Neural cell (in vitro differentiated cells): ENCODE measurements around the gene MOGAT1. TPM values are rescaled to one million over a fixed set of nuclear protein-coding genes. Genes with fewer than 3 reads are reported as not detected.

Experiments
- H2AFZ ChIP-seq: fragments of 200-600, 300-800 bp; sonication (generic), shearing (Covaris generic); 2 replicates; pipeline ENCODE4 v1.6.0; 2014; ENCODE audit warnings: low read depth, mild to moderate bottlenecking, antibody characterized with exemption, low read length, moderate library complexity
- H3F3A ChIP-seq: fragments of 200-600 bp; shearing (Covaris generic); 2 replicates; pipeline ENCODE4 v1.6.1; 2016; ENCODE audit warnings: mild to moderate bottlenecking, moderate library complexity, mixed read lengths, antibody characterized with exemption, low read length; ENCODE audit not compliant: insufficient read depth, poor library complexity, severe bottlenecking
- H3K27ac ChIP-seq: fragments of 200-600, 300-800 bp; sonication (generic), shearing (Covaris generic); 2 replicates; pipeline ENCODE4 v1.5.1; 2014; ENCODE audit warnings: mild to moderate bottlenecking, low read length, moderate library complexity
- H3K27me3 ChIP-seq: fragments of 300-800, 200-600 bp; sonication (generic), shearing (Covaris generic); 2 replicates; pipeline ENCODE4 v1.6.0; 2014; ENCODE audit warnings: mild to moderate bottlenecking, low read depth, low read length, moderate library complexity; ENCODE audit not compliant: insufficient read depth
- H3K36me3 ChIP-seq: fragments of 300-800, 200-600 bp; sonication (generic), shearing (Covaris generic); 2 replicates; pipeline ENCODE4 v1.5.1; 2014; ENCODE audit warnings: mild to moderate bottlenecking, antibody characterized with exemption, low read length, moderate library complexity; ENCODE audit not compliant: insufficient read depth
- H3K4me2 ChIP-seq: fragments of 300-800, 200-600 bp; sonication (generic), shearing (Covaris generic); 2 replicates; pipeline ENCODE4 v1.6.0; 2014; ENCODE audit warnings: mild to moderate bottlenecking, low read length
- H3K4me3 ChIP-seq: fragments of 300-800, 200-600 bp; sonication (generic), shearing (Covaris generic); 2 replicates; pipeline ENCODE4 v1.5.1; 2014; ENCODE audit warnings: mild to moderate bottlenecking, low read length, moderate library complexity
- H3K79me2 ChIP-seq: fragments of 200-600 bp; shearing (Covaris generic); replicated peaks from 2 replicates; pipeline ENCODE4 v1.6.0; 2014; ENCODE audit warnings: mild to moderate bottlenecking, low read length, moderate library complexity; ENCODE audit not compliant: insufficient read depth
- H3K9ac ChIP-seq: fragments of 300-800, 200-600 bp; sonication (generic), shearing (Covaris generic); 2 replicates; pipeline ENCODE4 v1.6.1; 2016; ENCODE audit warnings: mild to moderate bottlenecking, low read length, mixed read lengths
- H3K9me2 ChIP-seq: fragments of 200-600 bp; shearing (Covaris generic); 2 replicates; pipeline ENCODE4 v1.6.1; 2016; ENCODE audit warnings: mild to moderate bottlenecking, low read length, mixed read lengths; ENCODE audit not compliant: insufficient read depth
- H3K9me3 ChIP-seq: fragments of 200-600, 300-800 bp; sonication (generic), shearing (Covaris generic); 2 replicates; pipeline ENCODE4 v1.6.1; 2016; ENCODE audit warnings: mild to moderate bottlenecking, mixed run types, low read length, moderate library complexity, mixed read lengths
- H4K20me1 ChIP-seq: fragments of 200-600 bp; shearing (Covaris generic); 2 replicates; pipeline ENCODE4 v1.6.1; 2016; ENCODE audit warnings: mild to moderate bottlenecking, mixed run types; ENCODE audit not compliant: insufficient read depth
- CTCF ChIP-seq: fragments of 450-650 bp; IDR thresholded peaks from 2 replicates; pipeline ENCODE4 v1.5.1; 2014; ENCODE audit warnings: antibody characterized with exemption, mild to moderate bottlenecking, moderate library complexity; ENCODE audit not compliant: poor library complexity, severe bottlenecking
- EP300 ChIP-seq: fragments of 450-650 bp; conservative IDR thresholded peaks from 2 replicates; pipeline ENCODE4 v1.6.1; 2014; ENCODE audit warnings: antibody characterized with exemption, mild to moderate bottlenecking, moderate library complexity; ENCODE audit not compliant: poor library complexity, severe bottlenecking
- EZH2 ChIP-seq: fragments of 200-600, 300-800 bp; shearing (Covaris generic), sonication (generic); IDR thresholded peaks from 2 replicates; pipeline ENCODE4 v1.6.1; 2014; ENCODE audit warnings: antibody characterized with exemption, low read length, borderline replicate concordance, mild to moderate bottlenecking; ENCODE audit not compliant: insufficient read depth, poor library complexity, severe bottlenecking
- MXI1 ChIP-seq: fragments of 450-650 bp; conservative IDR thresholded peaks from 2 replicates; pipeline ENCODE4 v1.6.1; 2014; ENCODE audit warnings: antibody characterized with exemption, mild to moderate bottlenecking; ENCODE audit not compliant: poor library complexity, severe bottlenecking
- POLR2AphosphoS5 ChIP-seq: IDR thresholded peaks from 2 replicates; pipeline ENCODE4 v1.6.1; 2012
- RAD21 ChIP-seq: fragments of 450-650 bp; conservative IDR thresholded peaks from 2 replicates; pipeline ENCODE4 v1.6.1; 2014; ENCODE audit warnings: antibody characterized with exemption, mild to moderate bottlenecking, moderate library complexity
- REST ChIP-seq: IDR thresholded peaks from 2 replicates; pipeline ENCODE4 v1.6.1; 2012; ENCODE audit warnings: borderline replicate concordance
- SMC3 ChIP-seq: fragments of 450-650 bp; conservative IDR thresholded peaks from 2 replicates; pipeline ENCODE4 v1.6.1; 2014; ENCODE audit warnings: antibody characterized with exemption, mild to moderate bottlenecking, moderate library complexity; ENCODE audit not compliant: poor library complexity
- TAF1 ChIP-seq: IDR thresholded peaks from 2 replicates; pipeline ENCODE4 v1.6.1; 2012; ENCODE audit warnings: low read depth
- polyA plus RNA-seq: library from polyadenylated mRNA; depleted of rRNA; stranded (reverse); fragments of >200 nt; gene quantifications from 2 replicates; pipeline ENCODE4 v1.2.3, GENCODE V29; 2014

MOGAT1 gene
- polyA plus RNA-seq, 1 donor from 2014 or later, result not detected

- Histone ChIP-seq H3K4me2 (no peak overlapping the region), H2AFZ (no peak overlapping the region), H3K9ac (no peak overlapping the region), H4K20me1 (no peaks in the 10 kb centered on the region), H3K9me2 (no peaks in the 10 kb centered on the region), H3K79me2 (no peaks in the 10 kb centered on the region), H3F3A (no peaks in the 10 kb centered on the region), H3K4me3 (no peak overlapping the region), H3K27me3 (no peaks in the 10 kb centered on the region), H3K9me3 (no peaks in the 10 kb centered on the region), H3K27ac (no peak overlapping the region), H3K36me3 (no peaks in the 10 kb centered on the region)
- no peak for TF ChIP-seq RAD21
- TF ChIP-seq POLR2AphosphoS5, result no peak
- no peak for TF ChIP-seq REST
- TF ChIP-seq EZH2, result no peak
- no peak for TF ChIP-seq CTCF
- TF ChIP-seq TAF1, result no peak
- no peak for TF ChIP-seq MXI1
- no peak for TF ChIP-seq EP300
- TF ChIP-seq SMC3, result no peak
Measured at GRCh38 chr2:222722327-222722946, 51.0 kb downstream of the MOGAT1 start.

GRCh38 chr2:222724208-222724607, 52.8 kb downstream of the MOGAT1 start:
- H3K4me3 ChIP-seq, result no peak overlapping the region
- H3K4me2 ChIP-seq, result no peak overlapping the region
- no peaks in the 10 kb centered on the region for H3F3A ChIP-seq
- no peaks in the 10 kb centered on the region for H3K9me2 ChIP-seq
- H4K20me1 ChIP-seq, result no peaks in the 10 kb centered on the region
- no peak overlapping the region for H3K27ac ChIP-seq
- TF ChIP-seq POLR2AphosphoS5 (no peak), EP300 (no peak)
- H3K79me2 ChIP-seq, result no peaks in the 10 kb centered on the region
- H2AFZ ChIP-seq, result no peak overlapping the region
- H3K9me3 ChIP-seq, result no peaks in the 10 kb centered on the region
- no peaks in the 10 kb centered on the region for H3K27me3 ChIP-seq
- H3K9ac ChIP-seq, result no peak overlapping the region
- no peaks in the 10 kb centered on the region for H3K36me3 ChIP-seq
